ENCODE data around the gene TBCB. TPM values are rescaled to one million over a fixed set of nuclear protein-coding genes. Genes with fewer than 3 reads are reported as not detected.

TBCB gene
- total and polyA plus RNA-seq, 9 of the 15 experiments (the other 6 are each of a cell fraction or from before 2014, with no cell fraction given) = 3.5 to 115 (median 58.9) TPM

- TF ChIP-seq REST (IDR thresholded peaks at IDR 0.05; ENCODE audit: borderline replicate concordance) = no peak
- TF ChIP-seq REST (CRISPR knock-in tag; IDR thresholded peaks at IDR 0.05; ENCODE audit: low read depth) = 0 out of 2 replicates have a peak, but pooled peaks have one; percentile 17
- TF ChIP-seq ZBTB7A (IDR thresholded peaks at IDR 0.05; ENCODE audit: borderline replicate concordance, control insufficient read depth, low read depth, low read length) = peak; percentile 89
- TF ChIP-seq ZNF316 (IDR thresholded peaks at IDR 0.05) = 0 out of 2 replicates have a peak, but pooled peaks have one; percentile 4
- TF ChIP-seq, protein P1, sequence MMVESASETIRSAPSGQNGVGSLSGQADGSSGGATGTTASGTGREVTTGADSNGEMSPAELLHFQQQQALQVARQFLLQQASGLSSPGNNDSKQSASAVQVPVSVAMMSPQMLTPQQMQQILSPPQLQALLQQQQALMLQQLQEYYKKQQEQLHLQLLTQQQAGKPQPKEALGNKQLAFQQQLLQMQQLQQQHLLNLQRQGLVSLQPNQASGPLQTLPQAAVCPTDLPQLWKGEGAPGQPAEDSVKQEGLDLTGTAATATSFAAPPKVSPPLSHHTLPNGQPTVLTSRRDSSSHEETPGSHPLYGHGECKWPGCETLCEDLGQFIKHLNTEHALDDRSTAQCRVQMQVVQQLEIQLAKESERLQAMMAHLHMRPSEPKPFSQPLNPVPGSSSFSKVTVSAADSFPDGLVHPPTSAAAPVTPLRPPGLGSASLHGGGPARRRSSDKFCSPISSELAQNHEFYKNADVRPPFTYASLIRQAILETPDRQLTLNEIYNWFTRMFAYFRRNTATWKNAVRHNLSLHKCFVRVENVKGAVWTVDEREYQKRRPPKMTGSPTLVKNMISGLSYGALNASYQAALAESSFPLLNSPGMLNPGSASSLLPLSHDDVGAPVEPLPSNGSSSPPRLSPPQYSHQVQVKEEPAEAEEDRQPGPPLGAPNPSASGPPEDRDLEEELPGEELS (CRISPR knock-in tag; IDR thresholded peaks at IDR 0.05; ENCODE audit: borderline replicate concordance) = 0 out of 2 replicates have a peak, but pooled peaks have one; percentile 35
- peak; percentile 52 for TF ChIP-seq HNRNPLL (IDR thresholded peaks at IDR 0.05; ENCODE audit: low read depth, low read length, poor library complexity, severe bottlenecking)
- no peak for TF ChIP-seq CHCHD3 (CRISPR knock-in tag; IDR thresholded peaks at IDR 0.05)
- 0 out of 2 replicates have a peak, but pooled peaks have one; percentile 66 for TF ChIP-seq RERE (CRISPR knock-in tag; IDR thresholded peaks at IDR 0.05; ENCODE audit: borderline replicate concordance)
- TF ChIP-seq EGR1 (conservative IDR thresholded peaks at IDR 0.05) = peak; percentile 81
- TF ChIP-seq TAF7 (tag; IDR thresholded peaks at IDR 0.05) = peak; percentile 75
Observed at GRCh38 chr19:36139473-36140303, 24.4 kb downstream of the TBCB start, which contains the start of gene CAPNS1 (continued).

Measured in K562 (cell line).